ENCODE data around the gene MADD.

The MADD gene

GRCh38 chr11:47274495-47275235 is 4.7 kb downstream of the MADD start:
- Histone ChIP-seq H3K27ac (ENCODE audit: low read length) (no peak overlapping the region), H3K4me1 (ENCODE audit: control insufficient read depth, insufficient read depth, low read length) (0 out of 2 replicates have a peak, but pooled peaks cover 1% of the 10 kb centered on the region), H3K4me3 (ENCODE audit: low read length) (no peak overlapping the region), H3K9me3 (ENCODE audit: control insufficient read depth, insufficient read depth, low read length) (no peaks in the 10 kb centered on the region), H3K36me3 (ENCODE audit: control insufficient read depth, insufficient read depth, low read length) (peaks cover 6% of the 10 kb centered on the region; the same call in 1 of the 2 replicates), H3K27me3 (ENCODE audit: control insufficient read depth, insufficient read depth, low read length) (no peaks in the 10 kb centered on the region)
- DNase-seq (ENCODE audit: low read depth, low spot score): no peak
- no CpG with 5 or more reads among the region's 28 CpGs for WGBS (ENCODE audit: insufficient coverage, insufficient read length)

GRCh38 chr11:47276923-47277322 is 7.0 kb downstream of the MADD start:
- H3K4me1 ChIP-seq (ENCODE audit: control insufficient read depth, insufficient read depth, low read length): no peaks in the 10 kb centered on the region
- H3K27me3 ChIP-seq (ENCODE audit: control insufficient read depth, insufficient read depth, low read length): no peaks in the 10 kb centered on the region
- no peak overlapping the region for H3K27ac ChIP-seq (ENCODE audit: low read length)
- no peak overlapping the region for H3K4me3 ChIP-seq (ENCODE audit: low read length)
- WGBS (ENCODE audit: insufficient coverage, insufficient read length): no CpG with 5 or more reads among the region's 4 CpGs
- H3K36me3 ChIP-seq (ENCODE audit: control insufficient read depth, insufficient read depth, low read length): peaks cover 6% of the 10 kb centered on the region; the same call in 1 of the 2 replicates
- no peak for DNase-seq (ENCODE audit: low read depth, low spot score)
- no peaks in the 10 kb centered on the region for H3K9me3 ChIP-seq (ENCODE audit: control insufficient read depth, insufficient read depth, low read length)

GRCh38 chr11:47278058-47278457 is 8.1 kb downstream of the MADD start:
- H3K27ac ChIP-seq (ENCODE audit: low read length): no peak overlapping the region
- H3K36me3 ChIP-seq (ENCODE audit: control insufficient read depth, insufficient read depth, low read length): peaks cover 14% of the 10 kb centered on the region; the same call in 1 of the 2 replicates
- H3K9me3 ChIP-seq (ENCODE audit: control insufficient read depth, insufficient read depth, low read length): no peaks in the 10 kb centered on the region
- WGBS (ENCODE audit: insufficient coverage, insufficient read length): no CpG with 5 or more reads among the region's 3 CpGs
- no peak for DNase-seq (ENCODE audit: low read depth, low spot score)
- no peaks in the 10 kb centered on the region for H3K27me3 ChIP-seq (ENCODE audit: control insufficient read depth, insufficient read depth, low read length)
- H3K4me1 ChIP-seq (ENCODE audit: control insufficient read depth, insufficient read depth, low read length): no peaks in the 10 kb centered on the region
- H3K4me3 ChIP-seq (ENCODE audit: low read length): no peak overlapping the region

- no CpG with 5 or more reads among the region's 4 CpGs for WGBS (ENCODE audit: insufficient coverage, insufficient read length)
- H3K36me3 ChIP-seq (ENCODE audit: control insufficient read depth, insufficient read depth, low read length): peaks cover 14% of the 10 kb centered on the region; the same call in 1 of the 2 replicates
- no peaks in the 10 kb centered on the region for H3K4me1 ChIP-seq (ENCODE audit: control insufficient read depth, insufficient read depth, low read length)
- H3K27ac ChIP-seq (ENCODE audit: low read length): no peak overlapping the region
- no peaks in the 10 kb centered on the region for H3K27me3 ChIP-seq (ENCODE audit: control insufficient read depth, insufficient read depth, low read length)
- no peak overlapping the region for H3K4me3 ChIP-seq (ENCODE audit: low read length)
- no peak for DNase-seq (ENCODE audit: low read depth, low spot score)
- H3K9me3 ChIP-seq (ENCODE audit: control insufficient read depth, insufficient read depth, low read length): no peaks in the 10 kb centered on the region
These were observed 8.8 kb downstream of the MADD start for GRCh38 chr11:47278769-47279168.

- peaks cover 17% of the 10 kb centered on the region; the same call in 1 of the 2 replicates for H3K36me3 ChIP-seq (ENCODE audit: control insufficient read depth, insufficient read depth, low read length)
- H3K4me1 ChIP-seq (ENCODE audit: control insufficient read depth, insufficient read depth, low read length): no peaks in the 10 kb centered on the region
- H3K27ac ChIP-seq (ENCODE audit: low read length): no peak overlapping the region
- no peaks in the 10 kb centered on the region for H3K9me3 ChIP-seq (ENCODE audit: control insufficient read depth, insufficient read depth, low read length)
- no peak overlapping the region for H3K4me3 ChIP-seq (ENCODE audit: low read length)
- no peak for DNase-seq (ENCODE audit: low read depth, low spot score)
- no peaks in the 10 kb centered on the region for H3K27me3 ChIP-seq (ENCODE audit: control insufficient read depth, insufficient read depth, low read length)
These were observed 10.2 kb downstream of the MADD start for GRCh38 chr11:47280099-47280498.

GRCh38 chr11:47280860-47281259 is 10.9 kb downstream of the MADD start:
- Histone ChIP-seq H3K27me3 (ENCODE audit: control insufficient read depth, insufficient read depth, low read length) (no peaks in the 10 kb centered on the region), H3K27ac (ENCODE audit: low read length) (no peak overlapping the region), H3K4me3 (ENCODE audit: low read length) (no peak overlapping the region), H3K9me3 (ENCODE audit: control insufficient read depth, insufficient read depth, low read length) (no peaks in the 10 kb centered on the region), H3K4me1 (ENCODE audit: control insufficient read depth, insufficient read depth, low read length) (no peaks in the 10 kb centered on the region), H3K36me3 (ENCODE audit: control insufficient read depth, insufficient read depth, low read length) (peaks cover 17% of the 10 kb centered on the region; the same call in 1 of the 2 replicates)
- no peak for DNase-seq (ENCODE audit: low read depth, low spot score)
- WGBS (ENCODE audit: insufficient coverage, insufficient read length): no CpG with 5 or more reads among the region's 5 CpGs

- no peaks in the 10 kb centered on the region for H3K27me3 ChIP-seq (ENCODE audit: control insufficient read depth, insufficient read depth, low read length)
- no peak overlapping the region for H3K27ac ChIP-seq (ENCODE audit: low read length)
- no peaks in the 10 kb centered on the region for H3K9me3 ChIP-seq (ENCODE audit: control insufficient read depth, insufficient read depth, low read length)
- no peak for DNase-seq (ENCODE audit: low read depth, low spot score)
- peaks cover 19% of the 10 kb centered on the region; the same call in 1 of the 2 replicates for H3K36me3 ChIP-seq (ENCODE audit: control insufficient read depth, insufficient read depth, low read length)
- WGBS (ENCODE audit: insufficient coverage, insufficient read length): no CpG with 5 or more reads among the region's 7 CpGs
- no peak overlapping the region for H3K4me3 ChIP-seq (ENCODE audit: low read length)
- H3K4me1 ChIP-seq (ENCODE audit: control insufficient read depth, insufficient read depth, low read length): no peaks in the 10 kb centered on the region
These were observed 12.5 kb downstream of the MADD start for GRCh38 chr11:47282462-47282861.

GRCh38 chr11:47284151-47284550 is 14.2 kb downstream of the MADD start:
- no peak for DNase-seq (ENCODE audit: low read depth, low spot score)
- peaks cover 22% of the 10 kb centered on the region; the same call in 1 of the 2 replicates for H3K36me3 ChIP-seq (ENCODE audit: control insufficient read depth, insufficient read depth, low read length)
- no peaks in the 10 kb centered on the region for H3K27me3 ChIP-seq (ENCODE audit: control insufficient read depth, insufficient read depth, low read length)
- no peaks in the 10 kb centered on the region for H3K9me3 ChIP-seq (ENCODE audit: control insufficient read depth, insufficient read depth, low read length)
- H3K4me1 ChIP-seq (ENCODE audit: control insufficient read depth, insufficient read depth, low read length): no peaks in the 10 kb centered on the region
- H3K4me3 ChIP-seq (ENCODE audit: low read length): no peak overlapping the region
- WGBS (ENCODE audit: insufficient coverage, insufficient read length): no CpG with 5 or more reads among the region's 4 CpGs
- H3K27ac ChIP-seq (ENCODE audit: low read length): no peak overlapping the region

- Histone ChIP-seq H3K9me3 (ENCODE audit: control insufficient read depth, insufficient read depth, low read length) (no peaks in the 10 kb centered on the region), H3K27ac (ENCODE audit: low read length) (no peak overlapping the region), H3K36me3 (ENCODE audit: control insufficient read depth, insufficient read depth, low read length) (peaks cover 22% of the 10 kb centered on the region; the same call in 1 of the 2 replicates), H3K4me1 (ENCODE audit: control insufficient read depth, insufficient read depth, low read length) (no peaks in the 10 kb centered on the region), H3K27me3 (ENCODE audit: control insufficient read depth, insufficient read depth, low read length) (no peaks in the 10 kb centered on the region), H3K4me3 (ENCODE audit: low read length) (no peak overlapping the region)
- WGBS (ENCODE audit: insufficient coverage, insufficient read length): no CpG with 5 or more reads among the region's 13 CpGs
- DNase-seq (ENCODE audit: low read depth, low spot score): no peak
These were observed 16.2 kb downstream of the MADD start for GRCh38 chr11:47285969-47286770.

- no peak for DNase-seq (ENCODE audit: low read depth, low spot score)
- Histone ChIP-seq H3K4me1 (ENCODE audit: control insufficient read depth, insufficient read depth, low read length) (no peaks in the 10 kb centered on the region), H3K27ac (ENCODE audit: low read length) (no peak overlapping the region), H3K36me3 (ENCODE audit: control insufficient read depth, insufficient read depth, low read length) (peaks cover 20% of the 10 kb centered on the region; the same call in 1 of the 2 replicates), H3K27me3 (ENCODE audit: control insufficient read depth, insufficient read depth, low read length) (no peaks in the 10 kb centered on the region), H3K9me3 (ENCODE audit: control insufficient read depth, insufficient read depth, low read length) (no peaks in the 10 kb centered on the region), H3K4me3 (ENCODE audit: low read length) (no peak overlapping the region)
- WGBS (ENCODE audit: insufficient coverage, insufficient read length): no CpG with 5 or more reads among the region's 5 CpGs
These were observed 18.1 kb downstream of the MADD start for GRCh38 chr11:47288066-47288465.

Data from iPS DF 6.9 (cell line).